ENCODE measurements around the gene CBFA2T3. TPM values are rescaled to one million over a fixed set of nuclear protein-coding genes. Genes with fewer than 3 reads are reported as not detected.
A peak's percentile ranks its signal among the peaks of the same experiment; 100 is the strongest.

The CBFA2T3 gene
- total and polyA plus RNA-seq, 2 donors, result 11.2 to 19.1 TPM

- Histone ChIP-seq H3K27me3 (ENCODE audit: control insufficient read depth in 2 of 2, insufficient read depth in 1 of 2, low read length in 1 of 2) (peaks cover 0 to 47% of the 10 kb centered on the region in 2 donors), H3K4me3 (ENCODE audit: low read length in 2 of 2) (no peak overlapping the region), H3K27ac (ENCODE audit: low read depth in 1 of 2, low read length in 1 of 2) (no peak overlapping the region), H3K36me3 (ENCODE audit: control insufficient read depth in 2 of 2, insufficient read depth in 2 of 2, low read length in 1 of 2) (peaks cover 0 to 4% of the 10 kb centered on the region in 2 donors), H3K9me3 (ENCODE audit: control insufficient read depth in 2 of 2, insufficient read depth in 1 of 2, low read length in 1 of 2) (peaks cover 17 to 73% of the 10 kb centered on the region in 2 donors), H3K4me1 (ENCODE audit: control insufficient read depth in 2 of 2, insufficient read depth in 2 of 2, low read length in 2 of 2) (peaks cover 13 to 33% of the 10 kb centered on the region in 2 donors)
- WGBS, result 94% methylated on average over 30 of the region's 30 CpGs
- no peak for DNase-seq (ENCODE audit: low read depth in 6 of 9, low spot score in 9 of 9)
These were observed 24.4 kb upstream of the CBFA2T3 start for GRCh38 chr16:89001117-89002027.

- peaks cover 0 to 4% of the 10 kb centered on the region in 2 donors for H3K36me3 ChIP-seq (ENCODE audit: control insufficient read depth in 2 of 2, insufficient read depth in 2 of 2, low read length in 1 of 2)
- no peak overlapping the region for H3K4me3 ChIP-seq (ENCODE audit: low read length in 2 of 2)
- 94% methylated on average over 36 of the region's 36 CpGs for WGBS
- H3K27ac ChIP-seq (ENCODE audit: low read depth in 1 of 2, low read length in 1 of 2), result peak overlapping the region in 1 of 2 donors; percentile 57
- H3K27me3 ChIP-seq (ENCODE audit: control insufficient read depth in 2 of 2, insufficient read depth in 1 of 2, low read length in 1 of 2), result peaks cover 0 to 40% of the 10 kb centered on the region in 2 donors
- DNase-seq (ENCODE audit: low read depth in 6 of 9, low spot score in 9 of 9), result no peak
- H3K9me3 ChIP-seq (ENCODE audit: control insufficient read depth in 2 of 2, insufficient read depth in 1 of 2, low read length in 1 of 2), result peaks cover 17 to 77% of the 10 kb centered on the region in 2 donors
- H3K4me1 ChIP-seq (ENCODE audit: control insufficient read depth in 2 of 2, insufficient read depth in 2 of 2, low read length in 2 of 2), result peaks cover 13 to 34% of the 10 kb centered on the region in 2 donors
These were observed 23.4 kb upstream of the CBFA2T3 start for GRCh38 chr16:89000207-89000959.

DNA sequence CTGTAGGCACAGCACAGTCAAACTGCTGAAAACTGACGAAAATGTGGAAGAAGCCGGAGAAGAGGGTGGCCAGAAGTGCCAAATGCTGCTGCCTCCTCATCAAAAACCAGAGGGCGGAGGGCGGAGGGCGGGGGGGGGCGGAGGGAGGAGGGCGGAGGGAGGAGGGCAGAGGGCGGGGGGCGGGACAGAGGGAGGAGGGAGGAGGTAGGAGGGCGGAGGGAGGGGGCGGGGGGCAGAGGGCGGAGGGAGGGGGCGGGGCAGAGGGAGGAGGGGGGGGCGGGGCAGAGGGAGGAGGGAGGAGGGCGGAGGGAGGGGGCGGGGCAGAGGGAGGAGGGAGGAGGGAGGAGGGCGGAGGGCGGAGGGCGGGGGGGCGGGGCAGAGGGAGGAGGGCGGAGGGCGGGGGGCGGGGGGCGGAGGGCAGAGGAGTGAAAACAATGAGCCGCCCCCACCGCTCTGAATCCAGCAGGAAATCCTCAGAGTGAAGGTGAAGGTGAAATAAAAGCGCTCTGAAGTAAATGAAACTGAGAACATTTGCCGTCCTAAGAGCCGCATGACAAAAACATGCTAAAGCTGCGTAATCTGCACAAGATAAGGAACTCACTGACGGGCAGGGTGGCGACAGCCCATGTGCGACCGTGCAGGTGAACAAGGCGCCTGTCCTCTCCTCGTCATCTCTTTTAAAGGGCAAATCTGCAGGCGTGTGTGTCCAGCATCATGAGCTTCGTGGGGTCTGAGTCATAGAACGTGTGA lies 22.6 kb upstream of the CBFA2T3 start:
- H3K36me3 ChIP-seq (ENCODE audit: control insufficient read depth in 2 of 2, insufficient read depth in 2 of 2, low read length in 1 of 2), result peaks cover 0 to 4% of the 10 kb centered on the region in 2 donors
- 75% methylated on average over 24 of the region's 39 CpGs for WGBS

DNA sequence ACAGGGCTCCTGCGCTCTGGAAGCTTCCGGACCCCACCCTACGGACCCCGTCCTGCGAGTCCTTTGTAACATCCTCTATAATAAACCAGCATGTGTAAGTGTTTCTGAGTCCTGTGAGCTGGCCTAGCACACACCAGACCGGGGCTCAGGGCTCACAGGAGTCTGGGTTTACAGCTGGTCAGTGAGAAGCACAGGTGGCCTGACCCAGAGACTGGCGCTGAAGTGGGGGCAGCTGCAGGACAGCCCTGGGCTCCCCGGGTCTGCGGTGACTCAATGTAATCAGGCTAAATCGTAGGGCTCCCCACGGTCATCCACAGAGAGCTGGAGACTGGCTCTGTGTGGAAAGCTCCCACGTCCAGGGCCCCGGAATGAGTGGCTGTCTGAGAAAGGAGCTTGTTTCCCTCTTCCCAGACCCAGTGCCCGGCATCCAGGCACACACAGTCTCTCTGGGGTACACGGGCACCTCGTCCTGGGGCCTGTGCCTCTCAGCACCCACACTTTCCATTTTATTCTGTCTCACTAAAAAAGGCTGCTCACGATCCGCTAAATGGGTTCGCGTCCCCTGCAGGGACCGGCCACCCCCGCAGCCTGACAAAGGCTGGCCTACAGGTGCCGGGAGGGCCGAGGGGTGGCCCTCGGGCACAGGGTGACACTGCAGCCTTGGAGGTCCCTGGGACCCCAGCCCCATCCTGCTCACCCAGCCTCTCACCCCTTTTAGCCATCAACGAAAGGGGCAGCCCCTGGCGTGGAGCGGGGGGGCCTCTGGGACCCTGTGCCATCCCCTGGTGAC lies 18.9 kb upstream of the CBFA2T3 start:
- Histone ChIP-seq H3K27me3 (ENCODE audit: control insufficient read depth in 2 of 2, insufficient read depth in 1 of 2, low read length in 1 of 2) (peaks cover 0 to 23% of the 10 kb centered on the region in 2 donors), H3K4me1 (ENCODE audit: control insufficient read depth in 2 of 2, insufficient read depth in 2 of 2, low read length in 2 of 2) (peaks cover 33 to 54% of the 10 kb centered on the region in 2 donors), H3K9me3 (ENCODE audit: control insufficient read depth in 2 of 2, insufficient read depth in 1 of 2, low read length in 1 of 2) (peaks cover 13 to 63% of the 10 kb centered on the region in 2 donors), H3K27ac (ENCODE audit: low read depth in 1 of 2, low read length in 1 of 2) (no peak overlapping the region), H3K4me3 (ENCODE audit: low read length in 2 of 2) (no peak overlapping the region), H3K36me3 (ENCODE audit: control insufficient read depth in 2 of 2, insufficient read depth in 2 of 2, low read length in 1 of 2) (peaks cover 0 to under 1% of the 10 kb centered on the region in 2 donors)
- WGBS, result 94% methylated on average over 28 of the region's 28 CpGs
- no peak for DNase-seq (ENCODE audit: low read depth in 6 of 9, low spot score in 9 of 9)

More for the DNA sequence above, 22.6 kb upstream of the CBFA2T3 start:
- DNase-seq (ENCODE audit: low read depth in 6 of 9, low spot score in 9 of 9), result no peak
- Histone ChIP-seq H3K9me3 (ENCODE audit: control insufficient read depth in 2 of 2, insufficient read depth in 1 of 2, low read length in 1 of 2) (peaks cover 17 to 73% of the 10 kb centered on the region in 2 donors), H3K27me3 (ENCODE audit: control insufficient read depth in 2 of 2, insufficient read depth in 1 of 2, low read length in 1 of 2) (peaks cover 0 to 40% of the 10 kb centered on the region in 2 donors), H3K27ac (ENCODE audit: low read depth in 1 of 2, low read length in 1 of 2) (peak overlapping the region in 1 of 2 donors; percentile 57), H3K4me1 (ENCODE audit: control insufficient read depth in 2 of 2, insufficient read depth in 2 of 2, low read length in 2 of 2) (peaks cover 18 to 34% of the 10 kb centered on the region in 2 donors), H3K4me3 (ENCODE audit: low read length in 2 of 2) (no peak overlapping the region)

DNA sequence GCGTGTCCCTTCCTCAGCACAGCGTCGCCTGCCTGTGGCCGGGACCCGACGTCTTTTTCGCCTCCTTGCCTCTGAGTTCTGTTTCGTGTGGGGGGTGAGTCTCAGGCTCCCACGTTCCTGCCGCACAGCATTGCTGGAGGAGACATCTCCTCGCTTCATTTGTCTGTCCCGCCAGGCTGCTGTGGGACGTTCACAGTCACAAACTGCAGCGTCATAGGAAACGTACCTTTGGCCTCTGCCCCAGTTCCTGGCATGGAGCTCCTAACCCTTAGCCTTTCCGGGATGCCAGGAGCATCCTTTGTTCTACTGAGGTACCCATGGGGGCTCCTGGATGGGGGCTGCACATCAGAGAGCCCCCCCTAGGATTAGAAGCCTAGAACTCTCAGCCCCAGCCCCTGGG lies 18.2 kb upstream of the CBFA2T3 start:
- H3K27ac ChIP-seq (ENCODE audit: low read depth in 1 of 2, low read length in 1 of 2), result peak overlapping the region in 1 of 2 donors; percentile 99
- WGBS, result 93% methylated on average over 16 of the region's 16 CpGs
- no peak overlapping the region for H3K4me3 ChIP-seq (ENCODE audit: low read length in 2 of 2)
- H3K9me3 ChIP-seq (ENCODE audit: control insufficient read depth in 2 of 2, insufficient read depth in 1 of 2, low read length in 1 of 2), result peaks cover 12 to 56% of the 10 kb centered on the region in 2 donors
- H3K4me1 ChIP-seq (ENCODE audit: control insufficient read depth in 2 of 2, insufficient read depth in 2 of 2, low read length in 2 of 2), result peaks cover 40 to 56% of the 10 kb centered on the region in 2 donors
- H3K27me3 ChIP-seq (ENCODE audit: control insufficient read depth in 2 of 2, insufficient read depth in 1 of 2, low read length in 1 of 2), result peaks cover 0 to 19% of the 10 kb centered on the region in 2 donors
- no peaks in the 10 kb centered on the region for H3K36me3 ChIP-seq (ENCODE audit: control insufficient read depth in 2 of 2, insufficient read depth in 2 of 2, low read length in 1 of 2)
- DNase-seq (ENCODE audit: low read depth in 6 of 9, low spot score in 9 of 9), result no peak

DNA sequence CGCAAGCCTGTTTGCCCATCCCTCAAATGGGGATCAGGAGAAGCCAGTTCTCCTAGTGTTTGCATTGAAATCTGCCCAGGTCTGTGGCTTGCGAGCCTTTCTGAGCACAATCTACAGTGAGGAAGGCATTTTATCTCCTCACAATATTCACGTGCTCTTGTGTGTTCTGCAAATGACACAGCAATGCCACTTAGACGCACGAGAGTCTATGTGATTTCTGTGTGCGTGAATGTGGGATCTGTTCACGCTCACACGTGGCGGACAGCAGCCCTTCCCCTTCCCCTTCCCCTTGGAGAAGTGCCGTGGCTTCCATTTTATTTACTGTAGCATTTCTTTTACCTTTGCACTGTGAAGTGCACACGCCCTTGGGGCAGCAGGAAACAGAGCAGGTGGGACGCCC lies 17.7 kb upstream of the CBFA2T3 start:
- WGBS, result 76% methylated on average over 12 of the region's 12 CpGs
- peaks cover 0 to 16% of the 10 kb centered on the region in 2 donors for H3K27me3 ChIP-seq (ENCODE audit: control insufficient read depth in 2 of 2, insufficient read depth in 1 of 2, low read length in 1 of 2)
- peaks cover 44 to 58% of the 10 kb centered on the region in 2 donors for H3K4me1 ChIP-seq (ENCODE audit: control insufficient read depth in 2 of 2, insufficient read depth in 2 of 2, low read length in 2 of 2)

DNA sequence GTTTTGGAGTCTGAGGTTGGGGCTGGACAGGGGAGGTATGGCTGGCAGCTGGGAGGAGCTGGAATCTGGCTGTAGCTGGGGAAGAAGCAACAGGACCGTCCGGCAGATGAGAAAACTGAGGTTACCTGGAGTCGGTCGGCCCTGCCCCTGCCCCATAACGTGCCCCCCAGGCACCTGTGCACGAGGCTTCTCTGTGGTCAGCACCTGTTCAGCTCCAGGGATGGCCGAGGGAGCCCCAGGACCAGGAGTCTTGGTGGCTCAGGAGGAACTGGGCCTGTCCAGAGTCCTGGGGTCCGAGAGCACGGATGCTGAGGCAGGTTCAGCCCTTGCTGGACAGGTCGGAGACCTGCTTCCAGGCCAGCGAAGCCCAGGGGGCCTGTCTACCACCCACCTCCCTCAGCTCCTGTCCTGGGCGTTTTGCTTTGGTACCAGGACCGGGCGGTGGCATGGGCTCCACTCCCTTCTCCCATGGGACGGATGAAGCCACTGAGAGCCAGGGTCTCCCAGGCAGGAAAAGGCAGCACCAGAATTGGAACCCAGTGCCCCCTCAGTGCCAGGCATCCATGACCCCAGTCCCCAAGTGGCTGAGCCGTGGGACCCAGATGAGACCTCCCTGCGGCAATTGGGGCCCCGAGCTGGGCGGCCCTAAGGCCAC lies 17.1 kb upstream of the CBFA2T3 start:
- H3K4me1 ChIP-seq (ENCODE audit: control insufficient read depth in 2 of 2, insufficient read depth in 2 of 2, low read length in 2 of 2), result peaks cover 44 to 64% of the 10 kb centered on the region in 2 donors
- peak overlapping the region; percentile 55 to 99 for H3K27ac ChIP-seq (ENCODE audit: low read depth in 1 of 2, low read length in 1 of 2)
- no peaks in the 10 kb centered on the region for H3K36me3 ChIP-seq (ENCODE audit: control insufficient read depth in 2 of 2, insufficient read depth in 2 of 2, low read length in 1 of 2)
- 84% methylated on average over 19 of the region's 19 CpGs for WGBS
- no peak for DNase-seq (ENCODE audit: low read depth in 6 of 9, low spot score in 9 of 9)
- peaks cover 0 to 16% of the 10 kb centered on the region in 2 donors for H3K27me3 ChIP-seq (ENCODE audit: control insufficient read depth in 2 of 2, insufficient read depth in 1 of 2, low read length in 1 of 2)
- H3K4me3 ChIP-seq (ENCODE audit: low read length in 2 of 2), result no peak overlapping the region
- peaks cover 10 to 48% of the 10 kb centered on the region in 2 donors for H3K9me3 ChIP-seq (ENCODE audit: control insufficient read depth in 2 of 2, insufficient read depth in 1 of 2, low read length in 1 of 2)

More for the DNA sequence above, 17.7 kb upstream of the CBFA2T3 start:
- H3K4me3 ChIP-seq (ENCODE audit: low read length in 2 of 2), result no peak overlapping the region
- no peaks in the 10 kb centered on the region for H3K36me3 ChIP-seq (ENCODE audit: control insufficient read depth in 2 of 2, insufficient read depth in 2 of 2, low read length in 1 of 2)
- peak overlapping the region in 1 of 2 donors; percentile 99 for H3K27ac ChIP-seq (ENCODE audit: low read depth in 1 of 2, low read length in 1 of 2)
- peaks cover 10 to 51% of the 10 kb centered on the region in 2 donors for H3K9me3 ChIP-seq (ENCODE audit: control insufficient read depth in 2 of 2, insufficient read depth in 1 of 2, low read length in 1 of 2)
- DNase-seq (ENCODE audit: low read depth in 6 of 9, low spot score in 9 of 9), result no peak

Measured in thymus (tissue), 11 donors.